Inflammatory macrophage treated with lipopolysaccharide for 4 hours (primary cell): ENCODE data around the gene SYTL3.
"Not testable (repeated sequence)": the region's sequence is repeated elsewhere in the genome, so short reads cannot be mapped to it uniquely, and the experiment has no call there.

Experiments
- DNase-seq: peaks from one replicate; pipeline ENCODE4 v3.0.0-alpha.2; 2020

Gene SYTL3

GRCh38 chr6:158701268-158701667 lies 51.4 kb downstream of the SYTL3 start:
- DNase-seq: not testable (repeated sequence)

- no peak for DNase-seq
These were observed 53.4 kb downstream of the SYTL3 start for GRCh38 chr6:158703111-158703836.

DNA sequence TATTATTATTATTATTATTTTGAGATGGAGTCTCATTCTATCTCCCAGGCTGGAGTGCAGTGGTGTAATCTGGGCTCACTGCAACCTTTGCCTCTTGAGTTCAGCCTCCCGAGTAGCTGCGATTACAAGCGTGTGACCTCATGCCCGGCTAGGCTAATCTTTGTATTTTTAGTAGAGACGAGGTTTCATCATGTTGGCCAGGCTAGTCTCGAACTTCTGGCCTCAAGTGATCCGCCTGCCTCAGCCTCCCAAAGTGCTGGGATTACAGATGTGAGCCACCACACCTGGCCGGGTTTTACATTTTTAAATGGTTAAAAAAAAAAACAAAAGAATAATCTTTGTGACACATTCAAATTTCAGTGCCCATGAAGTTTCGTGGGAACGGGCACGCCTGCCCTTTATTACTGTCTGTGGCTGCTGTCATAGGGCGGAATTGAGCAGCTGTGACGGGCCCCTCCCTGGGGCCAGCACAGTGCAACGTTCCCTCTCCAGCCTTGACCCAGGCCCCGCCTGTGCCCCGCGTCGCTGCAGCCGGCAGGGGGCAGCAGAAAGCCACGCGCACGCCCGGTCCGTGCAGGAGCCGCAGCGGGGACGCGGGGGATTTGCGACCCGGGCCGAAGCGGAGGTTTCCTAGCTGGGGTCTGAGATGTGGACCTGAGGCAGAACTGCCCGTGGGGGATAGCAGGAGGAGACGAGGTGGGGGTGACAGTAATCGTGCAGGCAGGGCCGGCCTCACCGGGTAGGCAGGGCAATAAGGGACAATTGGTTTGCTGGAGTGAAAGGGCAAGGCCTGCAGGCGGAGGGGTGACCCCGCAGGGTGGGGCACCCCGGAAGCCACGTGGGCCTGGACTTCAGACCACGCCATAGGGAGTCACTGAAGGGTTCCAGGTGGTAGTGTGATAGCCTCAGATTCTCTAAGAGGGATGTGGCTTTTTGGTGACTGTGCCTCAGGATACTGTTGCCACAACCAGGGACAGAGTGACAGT lies 54.3 kb downstream of the SYTL3 start:
- peak; percentile 81 for DNase-seq

DNA sequence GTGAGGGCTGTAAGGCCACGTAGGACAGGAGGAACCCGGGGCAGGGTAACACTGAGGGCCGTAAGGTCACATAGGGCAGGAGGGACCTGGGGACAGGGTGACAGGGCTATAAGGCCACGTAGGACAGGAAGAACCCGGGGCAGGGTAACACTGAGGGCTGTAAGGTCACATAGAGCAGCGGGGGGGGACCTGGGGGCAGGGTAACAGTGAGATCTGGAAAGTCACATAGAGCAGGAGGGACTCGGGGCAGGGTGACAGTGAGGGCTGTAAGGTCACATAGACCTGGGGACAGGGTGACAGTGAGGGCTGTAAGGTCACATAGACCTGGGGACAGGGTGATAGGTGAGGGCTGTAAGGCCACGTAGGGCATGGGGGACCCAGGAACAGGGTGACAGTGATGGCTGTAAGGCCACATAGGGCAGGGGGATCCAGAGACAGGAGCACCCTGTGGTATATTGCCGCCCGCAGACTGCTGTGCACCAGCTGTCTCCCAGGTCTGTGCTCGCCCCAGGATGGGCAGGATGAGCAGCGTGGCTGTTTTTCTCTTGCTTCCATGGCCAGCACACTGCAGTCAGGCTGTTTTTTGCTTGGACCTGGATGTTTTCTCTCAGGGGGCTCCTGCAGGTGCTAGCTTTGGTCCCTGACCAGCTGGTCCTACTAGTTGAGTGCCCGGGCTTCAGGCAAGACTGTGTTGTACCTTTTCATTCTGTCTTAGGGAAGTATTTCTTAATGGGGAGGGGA lies 55.7 kb downstream of the SYTL3 start:
- DNase-seq: no peak

DNA sequence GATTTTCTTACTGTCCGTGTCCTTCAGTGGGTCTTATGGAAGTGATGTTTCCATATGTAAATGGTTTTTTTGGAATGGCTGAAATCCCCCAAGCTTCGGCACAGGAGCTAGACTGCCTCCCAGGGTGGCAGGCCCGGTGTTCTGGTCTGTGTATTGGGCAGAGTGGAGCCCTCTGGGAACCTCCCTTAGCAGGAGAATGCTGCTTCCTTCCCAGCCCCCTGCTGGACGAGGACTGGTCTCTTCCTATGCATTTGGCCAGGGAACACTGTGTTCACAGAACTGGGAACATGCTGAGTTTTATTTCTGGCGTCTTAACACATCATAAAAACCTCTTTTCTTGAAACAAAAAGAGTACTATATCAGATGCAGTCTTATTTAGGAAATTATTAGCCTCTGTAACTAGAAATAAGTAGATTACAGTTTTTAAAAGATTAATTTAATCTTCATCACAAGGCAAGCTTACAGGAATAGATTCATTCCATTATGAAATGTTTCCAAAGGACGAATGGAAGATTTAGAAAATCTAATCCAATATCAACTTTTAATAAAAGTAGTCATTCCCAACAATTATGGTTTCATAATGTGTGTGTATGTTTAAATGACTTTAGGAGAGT lies 56.6 kb downstream of the SYTL3 start:
- DNase-seq: peak; percentile 22

DNA sequence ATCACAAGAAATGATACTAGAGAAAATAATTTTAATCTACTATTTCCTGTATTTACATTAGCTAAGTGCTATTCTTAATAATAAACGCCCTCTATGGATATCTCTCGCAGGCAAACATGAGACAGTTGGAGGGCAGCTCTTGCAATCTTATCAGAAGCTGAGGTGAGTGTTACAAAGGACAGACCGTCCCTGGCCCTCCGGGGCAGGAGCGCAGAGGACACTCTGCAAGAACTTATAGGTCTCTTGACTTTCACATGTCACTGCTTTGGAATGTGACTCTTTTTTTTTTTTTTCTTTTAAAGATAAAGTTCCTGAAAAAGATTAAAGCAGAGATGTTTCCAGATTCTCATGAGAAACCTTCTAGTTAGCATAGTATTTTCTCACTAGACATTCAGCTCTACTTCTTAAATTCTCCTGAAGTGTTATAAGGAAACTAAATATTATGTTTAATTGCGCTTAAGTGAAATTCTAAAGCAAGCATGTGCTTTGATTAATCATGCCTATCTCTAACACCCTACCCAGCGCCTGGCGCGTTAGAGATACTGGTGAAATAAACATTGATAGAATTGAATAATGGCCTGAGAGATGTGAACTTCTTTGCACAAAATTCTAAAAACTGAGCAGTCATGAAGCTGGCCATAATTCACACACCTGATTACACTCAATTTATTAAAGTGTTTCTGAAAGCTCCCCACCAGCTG lies 57.4 kb downstream of the SYTL3 start:
- no peak for DNase-seq

DNA sequence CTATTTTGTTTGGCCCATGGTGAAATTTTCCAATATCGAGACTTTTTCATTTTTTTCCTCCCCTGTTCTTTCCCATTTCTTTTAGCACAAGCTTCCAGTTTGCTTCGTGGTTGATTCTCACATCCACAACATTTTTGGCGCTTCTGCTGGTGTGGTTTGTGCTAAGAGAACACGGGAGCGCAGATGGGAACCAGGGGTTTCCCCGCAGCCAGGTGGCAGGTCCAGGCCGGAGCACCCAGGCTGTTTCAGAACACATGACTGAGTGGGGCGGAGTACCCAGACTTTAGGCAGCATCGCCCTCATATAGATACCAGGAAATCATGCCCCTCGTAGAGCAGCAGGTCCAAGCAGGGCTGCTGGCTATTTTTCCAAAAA lies 58.0 kb downstream of the SYTL3 start:
- no peak for DNase-seq

GRCh38 chr6:158708239-158708638 lies 58.4 kb downstream of the SYTL3 start:
- DNase-seq: no peak

DNA sequence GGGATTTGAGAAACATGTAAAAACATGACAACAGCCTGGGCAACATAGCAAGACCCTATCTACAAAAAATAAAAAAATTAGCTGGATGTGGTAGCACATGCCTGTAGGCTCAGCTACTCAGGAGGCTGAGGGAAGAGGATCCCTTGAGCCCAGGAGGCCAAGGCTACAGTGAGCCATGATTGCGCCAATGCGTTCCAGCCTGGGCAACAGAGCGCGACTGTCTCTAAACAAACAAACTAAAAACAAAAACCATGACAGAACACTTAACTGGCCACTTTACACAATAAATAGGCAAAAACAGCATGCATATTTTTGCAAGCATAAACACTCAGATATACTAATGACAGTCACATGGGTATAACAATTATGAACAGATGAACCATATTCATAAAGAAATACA lies 60.0 kb downstream of the SYTL3 start:
- no peak for DNase-seq

- DNase-seq: no peak
These were observed 61.4 kb downstream of the SYTL3 start for GRCh38 chr6:158711264-158711663.

DNA sequence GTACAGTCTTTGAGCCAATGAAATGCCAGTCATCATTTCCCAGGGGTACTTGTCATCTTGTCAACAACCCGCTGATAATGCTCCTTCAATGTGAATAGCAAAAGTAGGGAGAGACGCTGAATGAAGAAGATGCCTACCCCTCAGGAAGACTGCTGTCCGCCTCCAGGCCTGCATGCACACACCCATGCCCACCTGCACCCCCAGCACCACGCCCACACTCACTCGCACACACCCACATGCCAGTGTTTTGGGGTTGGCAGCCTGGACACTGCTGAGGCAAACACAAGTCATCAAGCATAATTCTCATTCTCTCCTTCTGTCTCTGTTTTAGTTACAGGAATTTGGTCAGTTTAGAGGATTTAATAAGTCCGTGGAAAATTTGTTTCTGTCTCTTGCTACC lies 63.6 kb downstream of the SYTL3 start:
- no peak for DNase-seq

DNA sequence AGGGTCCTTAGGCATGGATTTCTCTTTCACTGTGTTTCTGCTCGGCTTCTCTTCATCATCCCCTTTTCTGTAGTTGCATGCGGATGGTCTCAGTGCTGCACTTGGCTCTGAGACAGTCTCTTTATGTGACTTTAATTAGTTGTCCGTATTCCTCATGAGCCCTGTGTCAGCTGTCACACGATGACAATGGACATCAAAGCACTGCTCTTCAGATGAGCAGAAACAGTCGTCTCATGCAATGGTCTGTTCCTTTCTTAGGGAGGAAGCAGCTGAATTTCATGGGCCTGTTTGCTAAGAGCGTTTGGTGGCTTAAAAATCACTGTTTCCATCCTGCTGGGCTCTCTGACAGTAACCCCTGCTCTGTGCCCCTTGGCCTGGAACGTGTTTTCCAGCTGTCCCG lies 64.9 kb downstream of the SYTL3 start:
- no peak for DNase-seq

- peak; percentile 81 for DNase-seq
These were observed 65.8 kb downstream of the SYTL3 start for GRCh38 chr6:158715330-158716311.

DNA sequence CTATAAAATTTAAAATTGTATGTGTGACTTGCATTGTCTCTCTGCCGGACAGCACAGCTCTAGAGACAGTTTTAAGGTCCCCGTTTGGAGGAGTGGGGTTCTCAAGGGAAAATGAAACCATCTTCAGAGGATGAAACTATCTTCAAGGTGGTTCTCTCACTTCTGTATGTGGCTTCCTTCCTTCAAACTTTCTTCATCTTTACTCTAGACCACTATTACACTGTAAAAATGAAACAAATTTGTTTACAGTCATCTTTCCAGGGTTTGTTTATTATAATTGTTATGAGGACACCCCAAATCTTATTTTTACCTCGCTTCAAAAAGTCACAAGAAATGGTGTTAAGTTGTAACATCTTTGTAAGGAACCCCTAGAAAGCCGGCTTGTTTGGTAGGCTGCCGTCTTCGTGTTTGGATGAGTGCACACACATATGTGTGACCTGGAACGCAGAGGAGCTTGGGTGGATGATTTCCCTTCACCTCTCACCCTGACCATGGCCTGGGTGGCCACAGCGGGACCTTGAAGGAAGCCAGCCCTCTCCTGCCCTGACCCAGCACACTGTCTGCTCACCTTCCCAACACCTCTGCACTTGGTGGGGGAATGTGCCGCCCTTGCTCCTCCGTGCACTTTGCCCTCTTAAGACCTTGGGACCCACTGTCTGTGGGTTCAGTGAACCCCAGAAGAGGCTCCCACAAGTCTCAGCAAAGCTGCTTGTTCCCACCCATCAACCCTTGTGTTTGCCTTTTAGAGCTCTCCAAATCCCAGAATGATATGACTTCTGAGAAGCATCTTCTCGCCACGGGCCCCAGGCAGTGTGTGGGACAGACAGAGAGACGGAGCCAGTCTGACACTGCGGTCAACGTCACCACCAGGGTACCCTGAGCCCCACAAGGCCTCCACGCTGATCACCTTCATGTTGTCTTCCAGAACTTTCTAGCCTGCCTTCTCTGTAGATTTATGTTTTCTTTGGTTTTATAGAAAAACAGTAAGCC lies 67.8 kb downstream of the SYTL3 start:
- DNase-seq: no peak

DNA sequence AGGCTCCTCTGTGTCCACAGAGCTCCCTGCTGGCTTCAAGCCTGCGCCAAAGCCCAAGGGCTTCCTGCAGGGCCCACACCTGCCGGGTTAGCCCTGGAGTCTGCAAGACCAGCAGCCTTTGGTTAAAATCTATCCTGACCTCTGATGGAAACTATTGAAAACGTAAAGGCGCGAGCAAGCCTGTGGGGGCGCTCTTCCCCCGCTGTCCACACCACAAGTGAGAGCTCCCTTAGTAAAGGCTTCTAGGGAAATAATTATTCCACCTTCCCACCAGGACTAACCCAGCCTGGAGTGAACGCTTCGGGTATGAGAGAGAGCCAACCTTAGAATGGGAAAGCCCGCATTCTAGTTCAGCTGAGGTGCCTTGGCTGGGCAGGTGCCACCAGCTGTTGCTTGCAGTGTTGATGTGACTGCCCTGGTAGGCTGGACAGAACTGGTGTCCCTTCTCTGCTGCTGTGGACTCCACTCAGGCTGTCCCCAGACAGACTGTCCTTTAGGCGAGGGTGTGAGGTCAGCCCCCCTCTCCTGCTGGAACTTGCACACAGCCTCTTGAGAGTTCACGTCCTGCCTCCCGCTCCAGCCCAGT lies 68.7 kb downstream of the SYTL3 start:
- no peak for DNase-seq

- DNase-seq: no peak
These were observed 72.4 kb downstream of the SYTL3 start for GRCh38 chr6:158722176-158722729.

DNA sequence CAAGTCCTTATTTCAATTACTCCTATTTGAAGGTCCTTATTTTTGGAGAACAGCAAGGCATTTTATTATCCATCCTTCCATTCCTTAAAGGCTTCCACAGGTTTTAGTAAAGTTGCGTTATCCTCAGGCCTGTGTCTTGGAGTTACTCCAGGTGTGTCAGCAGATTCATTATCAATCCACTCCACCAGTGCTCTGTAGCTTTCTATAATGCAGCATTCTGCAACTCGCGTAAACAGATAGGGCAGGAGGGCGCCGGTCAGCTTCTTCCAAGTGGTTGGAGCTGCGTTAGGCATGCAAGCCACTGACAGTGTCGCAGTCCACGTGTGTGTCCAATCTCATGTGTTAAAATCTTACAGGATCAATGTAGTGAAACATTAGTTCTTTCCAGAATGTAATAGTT lies 75.8 kb downstream of the SYTL3 start:
- DNase-seq: no peak

GRCh38 chr6:158729906-158730540 lies 80.2 kb downstream of the SYTL3 start:
- DNase-seq: peak; percentile 16

GRCh38 chr6:158730541-158730907 lies 80.7 kb downstream of the SYTL3 start:
- DNase-seq: no peak
